Thyroid gland (tissue), 4 donors: ENCODE results near the gene MYO1D. TPM values are rescaled to one million over a fixed set of nuclear protein-coding genes. Genes with fewer than 3 reads are reported as not detected.

ENCODE experiments used
- DNase-seq, 2 donors: peaks; one replicate each; pipeline ENCODE4 v3.0.0-alpha.2; 2019
- H3K27ac ChIP-seq, 3 donors: fragments of 200-600 bp; sonication (generic); 1 replicate in 2 of 3; 2 replicates in 1 of 3; pipeline ENCODE4 v1.5.1; 2016 to 2019; ENCODE audit warnings: mild to moderate bottlenecking in 1 of 3, moderate library complexity in 1 of 3
- H3K27me3 ChIP-seq: fragments of 200-600 bp; sonication (generic); one replicate; pipeline ENCODE4 v1.5.1; 2019
- H3K36me3 ChIP-seq, 2 donors: fragments of 200-600 bp; sonication (generic); one replicate each; pipeline ENCODE4 v1.5.1; 2016 to 2019
- H3K4me1 ChIP-seq, 2 donors: fragments of 200-600 bp; sonication (generic); one replicate each; pipeline ENCODE4 v1.5.1; 2017 to 2019
- H3K4me3 ChIP-seq, 3 donors: fragments of 200-600 bp; sonication (generic); replicated peaks in 1 of 3; 1 replicate in 2 of 3; 2 replicates in 1 of 3; pipeline ENCODE4 v1.5.1; 2016; ENCODE audit warnings: mild to moderate bottlenecking in 1 of 3
- H3K9me3 ChIP-seq: fragments of 200-600 bp; sonication (generic); one replicate; pipeline ENCODE4 v1.5.1; 2017
- CTCF ChIP-seq, 6 experiments: fragments of 200-600 bp in 3 of 6; fragments of 450-650 bp in 3 of 6; sonication (generic) in 3 of 6; IDR thresholded peaks; one replicate each; pipeline ENCODE4 v1.5.1; 2016 to 2019; ENCODE audit warnings: antibody characterized with exemption in 6 of 6, mild to moderate bottlenecking in 2 of 6, inconsistent platforms in 1 of 6, moderate library complexity in 1 of 6
- POLR2A ChIP-seq, 2 donors: fragments of 450-650 bp; IDR thresholded peaks; one replicate each; pipeline ENCODE4 v1.6.1; 2017; ENCODE audit warnings: antibody characterized with exemption in 2 of 2, mild to moderate bottlenecking in 2 of 2, moderate library complexity in 1 of 2
- WGBS, 2 donors: methylation state at CpG; one replicate each; pipeline ENCODE4 v1.1.5; 2017; 5-methylcytosine and 5-hydroxymethylcytosine counted together
- intact Hi-C: fragments of 100-400 bp; cut with DNase I; formaldehyde crosslinking; loops from one replicate; pipeline ENCODE4 v1.15.1; 2023
- total RNA-seq, 4 donors: library from RNA; depleted of rRNA; stranded (reverse); fragments of >200 nt; gene quantifications; one replicate each; pipeline ENCODE4 v1.2.3, GENCODE V29; 2016

MYO1D gene
- total RNA-seq, 4 donors from 2014 or later, result 91.9 to 143 (median 97.8) TPM

- TF ChIP-seq POLR2A (IDR thresholded peaks at IDR 0.05), result no peak
- no peak for TF ChIP-seq CTCF (IDR thresholded peaks at IDR 0.05)
- peaks cover 19 to 22% of the 10 kb centered on the region in 2 donors for H3K4me1 ChIP-seq
- 92 to 96% methylated on average over 3 of the region's 3 CpGs for WGBS, 2 donors
- H3K36me3 ChIP-seq, result no peaks in the 10 kb centered on the region
- H3K4me3 ChIP-seq, result no peak overlapping the region
- no peak for DNase-seq
- no peaks in the 10 kb centered on the region for H3K27me3 ChIP-seq
- H3K9me3 ChIP-seq, result no peaks in the 10 kb centered on the region
- H3K27ac ChIP-seq, result peak overlapping the region; percentile 79 to 89 (median 79)
- intact Hi-C loops, result no loop called here
Observed at GRCh38 chr17:32852811-32853210, 24.1 kb downstream of the MYO1D start.

GRCh38 chr17:32849879-32850278 is 27.0 kb downstream of the MYO1D start:
- no peaks in the 10 kb centered on the region for H3K9me3 ChIP-seq
- H3K27me3 ChIP-seq, result no peaks in the 10 kb centered on the region
- no peaks in the 10 kb centered on the region for H3K36me3 ChIP-seq
- TF ChIP-seq CTCF (IDR thresholded peaks at IDR 0.05) (no peak), POLR2A (IDR thresholded peaks at IDR 0.05) (no peak)
- no peak overlapping the region for H3K4me3 ChIP-seq
- intact Hi-C loops, result no loop called here
- H3K27ac ChIP-seq, result no peak overlapping the region
- 85 to 87% methylated on average over 1 of the region's 1 CpG for WGBS, 2 donors
- DNase-seq, result no peak
- H3K4me1 ChIP-seq, result peaks cover 23 to 27% of the 10 kb centered on the region in 2 donors

DNA sequence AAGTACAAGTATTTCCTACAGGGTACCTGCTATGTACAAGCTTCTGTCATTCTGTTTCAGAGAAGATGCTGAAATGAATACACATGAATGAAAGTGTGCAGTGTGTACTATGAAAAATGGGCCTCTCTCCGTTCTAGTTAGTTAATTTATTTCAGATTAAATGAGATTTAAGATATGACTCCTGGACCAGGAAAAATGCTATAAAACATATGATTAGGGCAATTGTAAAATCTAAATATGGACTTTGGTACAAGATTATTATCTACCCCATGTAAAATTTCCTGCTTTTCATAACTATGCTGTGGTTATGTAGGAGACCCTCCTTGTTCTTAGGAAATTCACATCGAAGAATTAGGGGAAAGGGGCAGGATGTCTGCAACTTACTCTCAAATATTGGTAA is 28.9 kb downstream of the MYO1D start:
- Histone ChIP-seq H3K9me3 (no peaks in the 10 kb centered on the region), H3K4me3 (no peak overlapping the region), H3K36me3 (no peaks in the 10 kb centered on the region), H3K27me3 (no peaks in the 10 kb centered on the region), H3K4me1 (peaks cover 8 to 20% of the 10 kb centered on the region in 2 donors), H3K27ac (no peak overlapping the region)
- no peak for DNase-seq
- intact Hi-C loops, result no loop called here
- TF ChIP-seq POLR2A (IDR thresholded peaks at IDR 0.05) (no peak), CTCF (IDR thresholded peaks at IDR 0.05) (no peak)
- 84 to 88% methylated on average over 2 of the region's 2 CpGs for WGBS, 2 donors

GRCh38 chr17:32846143-32846542 is 30.8 kb downstream of the MYO1D start:
- Histone ChIP-seq H3K27me3 (no peaks in the 10 kb centered on the region), H3K9me3 (no peaks in the 10 kb centered on the region), H3K36me3 (no peaks in the 10 kb centered on the region), H3K4me1 (peaks cover 8 to 14% of the 10 kb centered on the region in 2 donors), H3K4me3 (no peak overlapping the region), H3K27ac (no peak overlapping the region)
- DNase-seq, result no peak
- TF ChIP-seq CTCF (IDR thresholded peaks at IDR 0.05) (no peak), POLR2A (IDR thresholded peaks at IDR 0.05) (no peak)
- intact Hi-C loops, result no loop called here
- WGBS, 2 donors, result 100% methylated on average over 1 of the region's 1 CpG

- DNase-seq, result no peak
- H3K9me3 ChIP-seq, result no peaks in the 10 kb centered on the region
- peaks cover 14 to 17% of the 10 kb centered on the region in 2 donors for H3K4me1 ChIP-seq
- no peak overlapping the region for H3K27ac ChIP-seq
- intact Hi-C loops, result no loop called here
- WGBS, 2 donors, result 78 to 83% methylated on average over 4 of the region's 4 CpGs
- TF ChIP-seq POLR2A (IDR thresholded peaks at IDR 0.05), result no peak
- no peak for TF ChIP-seq CTCF (IDR thresholded peaks at IDR 0.05)
- no peak overlapping the region for H3K4me3 ChIP-seq
- no peaks in the 10 kb centered on the region for H3K27me3 ChIP-seq
- no peaks in the 10 kb centered on the region for H3K36me3 ChIP-seq
Observed at GRCh38 chr17:32840241-32840640, 36.7 kb downstream of the MYO1D start.
